A549 (cell line): Measurements from ENCODE around the gene ZNF580. TPM values are rescaled to one million over a fixed set of nuclear protein-coding genes. Genes with fewer than 3 reads are reported as not detected.

ENCODE experiments used
- ATAC-seq, 2 experiments: fragments of 200-7000 bp in 1 of 2; fragments of >200 bp in 1 of 2; cut with Nextera tagmentation in 1 of 2; cut with Tn5 transposase in 1 of 2; 3 replicates each; pipeline versions ENCODE4 v1.8.0 to v1.9.1; 2018 to 2020; ENCODE audit warnings: mild to moderate bottlenecking in 1 of 2, moderate library complexity in 1 of 2
- CTCF ChIA-PET: fragments of 300-600 bp; sonication (Branson Sonifier 250); formaldehyde crosslinking; extraction: SDS; loops from one replicate; lab custom pipeline; 2021; ENCODE audit warnings: antibody characterized with exemption, inconsistent platforms; lab: Yijun Ruan, JAX
- POLR2A ChIA-PET: fragments of 350-600 bp; formaldehyde crosslinking; extraction: SDS; loops from one replicate; lab custom pipeline; 2021; ENCODE audit warnings: antibody characterized with exemption, inconsistent platforms; lab: Yijun Ruan, JAX
- DNase-seq, 2 experiments: peaks; one replicate each; pipeline versions ENCODE4 v3.0.0 to v3.0.0-alpha.2; 2011 to 2016; ENCODE audit warnings: low read depth in 1 of 2, low spot score in 1 of 2
- FAIRE-seq: peaks from 2 replicates; lab custom pipeline; 2011; peaks lifted over from hg19 to GRCh38; lab: Jason Lieb, UNC
- H3K27ac ChIP-seq, 2 experiments: fragments of >200 bp; sonication (Bioruptor Twin); formaldehyde crosslinking; 3 replicates each; pipeline ENCODE4 v1.5.1; 2016 to 2017
- H3K4me1 ChIP-seq: fragments of >200 bp; sonication (Bioruptor Twin); formaldehyde crosslinking; 3 replicates; pipeline ENCODE4 v1.6.1; 2016
- H3K4me2 ChIP-seq: fragments of >200 bp; sonication (Bioruptor Twin); formaldehyde crosslinking; 3 replicates; pipeline ENCODE4 v1.6.1; 2016
- H3K4me3 ChIP-seq: fragments of >200 bp; sonication (Bioruptor Twin); formaldehyde crosslinking; 3 replicates; pipeline ENCODE4 v1.5.1; 2016
- H3K9me3 ChIP-seq: fragments of >200 bp; sonication (Bioruptor Twin); formaldehyde crosslinking; 3 replicates; pipeline ENCODE4 v1.6.1; 2016
- BHLHE40 ChIP-seq: IDR thresholded peaks from 2 replicates; pipeline ENCODE4 v1.6.1; 2012; ENCODE audit warnings: low read depth, low read length, inconsistent platforms
- CBX8 ChIP-seq: fragments of 200-600 bp; sonication (generic); IDR thresholded peaks from 2 replicates; pipeline ENCODE4 v1.6.1; 2016
- CEBPB ChIP-seq, 2 experiments: fragments of >200 bp in 1 of 2; sonication (Bioruptor Twin) in 1 of 2; formaldehyde crosslinking in 1 of 2; IDR thresholded peaks; 2 replicates each; pipeline ENCODE4 v1.6.1; 2012 to 2016
- HDAC2 ChIP-seq: fragments of 200-600 bp; sonication (generic); IDR thresholded peaks from 2 replicates; pipeline ENCODE4 v1.6.1; 2016
- HEYL ChIP-seq: fragments of 250-450 bp; sonication (Bioruptor Pico); IDR thresholded peaks from 2 replicates; pipeline ENCODE4 v1.8.0; 2021; ENCODE audit warnings: mild to moderate bottlenecking, moderate library complexity
- HOXA7 ChIP-seq: fragments of 250-450 bp; sonication (Bioruptor Pico); IDR thresholded peaks from 2 replicates; pipeline ENCODE4 v1.5.0; 2020; ENCODE audit warnings: mild to moderate bottlenecking, moderate library complexity
- HOXB13 ChIP-seq: fragments of 250-450 bp; sonication (Bioruptor Pico); IDR thresholded peaks from 2 replicates; pipeline ENCODE4 v1.5.0; 2020; ENCODE audit warnings: low read depth, mild to moderate bottlenecking, moderate library complexity
- HOXB5 ChIP-seq: fragments of 250-450 bp; sonication (Bioruptor Pico); IDR thresholded peaks from 2 replicates; pipeline ENCODE4 v1.5.0; 2020; ENCODE audit warnings: mild to moderate bottlenecking, moderate library complexity
- KDM1A ChIP-seq: fragments of 200-600 bp; sonication (generic); IDR thresholded peaks from 2 replicates; pipeline ENCODE4 v1.6.1; 2016; ENCODE audit warnings: low read depth, mild to moderate bottlenecking
- KDM5A ChIP-seq: fragments of 200-600 bp; sonication (generic); IDR thresholded peaks from 2 replicates; pipeline ENCODE4 v1.6.1; 2016; ENCODE audit warnings: antibody characterized with exemption, mild to moderate bottlenecking
- MAZ ChIP-seq: fragments of 150-350 bp; IDR thresholded peaks from 2 replicates; pipeline ENCODE4 v1.6.1; 2014; ENCODE audit warnings: antibody characterized with exemption, low read depth, low read length, borderline replicate concordance
- NFE2L2 ChIP-seq: fragments of 150-350 bp; conservative IDR thresholded peaks from 2 replicates; pipeline ENCODE4 v1.6.1; 2014; ENCODE audit warnings: low read length
- NR3C1 ChIP-seq: fragments of >200 bp; sonication (Bioruptor Twin); formaldehyde crosslinking; IDR thresholded peaks from 3 replicates; pipeline ENCODE4 v1.6.1; 2017
- POLR2A ChIP-seq: IDR thresholded peaks from 2 replicates; pipeline ENCODE4 v1.6.1; 2012; ENCODE audit warnings: mild to moderate bottlenecking, low read length
- POLR2AphosphoS2 ChIP-seq: conservative IDR thresholded peaks from 2 replicates; pipeline ENCODE4 v1.6.1; 2012; ENCODE audit warnings: low read length, improper control_type of control experiment, inconsistent platforms
- RAD21 ChIP-seq, 2 experiments: fragments of >200 bp in 1 of 2; sonication (Bioruptor Twin) in 1 of 2; formaldehyde crosslinking in 1 of 2; IDR thresholded peaks in 1 of 2; conservative IDR thresholded peaks in 1 of 2; 2 replicates in 1 of 2; 3 replicates in 1 of 2; pipeline ENCODE4 v1.6.1; 2012 to 2018; ENCODE audit warnings: inconsistent platforms in 1 of 2
- RARB ChIP-seq: fragments of 250-450 bp; sonication (Bioruptor Pico); IDR thresholded peaks from 2 replicates; pipeline ENCODE4 v1.8.0; 2021; ENCODE audit warnings: mild to moderate bottlenecking, moderate library complexity
- RCOR1 ChIP-seq: fragments of 150-350 bp; IDR thresholded peaks from 2 replicates; pipeline ENCODE4 v1.6.1; 2014; ENCODE audit warnings: antibody characterized with exemption, low read length, low read depth
- RNF2 ChIP-seq: fragments of 200-600 bp; sonication (generic); IDR thresholded peaks from 2 replicates; pipeline ENCODE4 v1.6.1; 2016; ENCODE audit warnings: low read depth, mild to moderate bottlenecking, antibody characterized with exemption, moderate library complexity, borderline replicate concordance
- SREBF2 ChIP-seq: fragments of 450-650 bp; IDR thresholded peaks from 2 replicates; pipeline ENCODE4 v1.6.1; 2014; ENCODE audit warnings: mild to moderate bottlenecking, moderate library complexity
- ZC3H11A ChIP-seq: fragments of 450-650 bp; IDR thresholded peaks from 2 replicates; pipeline ENCODE4 v1.6.1; 2014; ENCODE audit warnings: antibody characterized with exemption, mild to moderate bottlenecking
- ZNF302 ChIP-seq: fragments of 250-450 bp; sonication (Bioruptor Pico); IDR thresholded peaks from 2 replicates; pipeline ENCODE4 v1.9.0; 2021; ENCODE audit warnings: inconsistent platforms, mild to moderate bottlenecking, moderate library complexity
- ZSCAN20 ChIP-seq: fragments of 250-450 bp; sonication (Bioruptor Pico); IDR thresholded peaks from 2 replicates; pipeline ENCODE4 v1.8.0; 2022; ENCODE audit warnings: mild to moderate bottlenecking, moderate library complexity
- WGBS: methylation state at CpG from one replicate; pipeline ENCODE4 v1.1.6; 2017; ENCODE audit errors: missing lambda C conversion rate; 5-methylcytosine and 5-hydroxymethylcytosine counted together
- polyA plus RNA-seq, 4 experiments: library from polyadenylated mRNA; depleted of rRNA in 3 of 4; stranded (reverse); fragments of >200 nt; fragmentation: RNase III in 1 of 4; extraction: RNeasy Plus Mini Kit Qiagen cat#74134 plus additional on column Dnase treatment in 1 of 4; gene quantifications; 2 replicates in 3 of 4; 3 replicates in 1 of 4; pipeline ENCODE4 v1.2.3, GENCODE V29; 2011 to 2017
- TF ChIP-seq, protein P1 (sequence below): IDR thresholded peaks from 2 replicates; pipeline ENCODE4 v1.6.1; 2012; ENCODE audit warnings: low read depth, borderline replicate concordance
- TF ChIP-seq, protein P2 (sequence below): fragments of >200 bp; sonication (Bioruptor Twin); formaldehyde crosslinking; IDR thresholded peaks from 3 replicates; pipeline ENCODE4 v1.5.1; 2016
- TF ChIP-seq, protein P3 (sequence below): IDR thresholded peaks from 2 replicates; pipeline ENCODE4 v1.6.1; 2012
- TF ChIP-seq, protein P4 (sequence below): fragments of 250-450 bp; sonication (Bioruptor Pico); IDR thresholded peaks from 2 replicates; pipeline ENCODE4 v1.5.0; 2021; ENCODE audit warnings: mild to moderate bottlenecking, moderate library complexity, borderline replicate concordance

Gene ZNF580
- polyA plus RNA-seq, 2 of the 4 experiments (the other 2 are of a cell fraction) = 9.2 to 52.8 TPM

DNA sequence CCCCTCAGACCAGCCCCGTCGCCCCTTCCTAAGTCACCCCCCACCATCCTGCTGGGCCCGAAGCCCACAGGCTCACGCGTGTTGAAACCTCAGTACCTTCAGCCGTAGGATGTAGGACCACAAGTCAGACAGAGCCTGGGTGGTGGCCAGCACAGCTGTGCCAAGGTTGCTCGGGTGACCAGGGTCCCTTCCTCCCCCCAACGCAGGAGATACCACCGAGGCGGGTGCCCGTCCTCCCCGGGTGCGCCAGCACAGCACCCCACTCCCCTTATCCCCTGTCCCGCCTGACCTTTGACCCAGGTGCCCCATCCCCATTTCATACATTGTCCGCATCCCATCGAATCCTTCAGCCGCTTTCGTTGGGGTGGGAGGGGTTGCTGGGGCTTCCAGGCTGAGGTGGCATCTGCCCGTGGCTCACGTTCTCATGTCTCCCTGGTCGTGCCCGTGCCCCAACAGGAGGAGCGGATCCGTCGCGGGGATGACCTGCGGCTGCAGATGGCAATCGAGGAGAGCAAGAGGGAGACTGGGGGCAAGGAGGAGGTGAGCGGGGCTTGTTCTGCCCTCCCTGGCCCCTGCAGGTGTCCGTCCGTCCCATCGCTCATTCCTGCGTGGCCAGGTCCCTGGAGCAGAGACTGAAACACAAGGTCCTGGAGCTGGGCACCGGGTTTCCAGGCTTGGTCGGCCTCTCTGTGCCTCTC, 48.8 kb downstream of the ZNF580 start:
- TF ChIP-seq HEYL (CRISPR knock-in tag) (no peak), RAD21 (conservative IDR thresholded peaks at IDR 0.05 in 1 of 2, IDR thresholded peaks at IDR 0.05 in 1 of 2) (no peak), HOXA7 (no peak), KDM5A (no peak), HOXB5 (no peak), CEBPB (IDR thresholded peaks at IDR 0.05) (no peak), MAZ (no peak), POLR2AphosphoS2 (no peak), SREBF2 (no peak), ZNF302 (CRISPR knock-in tag) (no peak), POLR2A (no peak), ZSCAN20 (no peak), HDAC2 (no peak), RARB (CRISPR knock-in tag) (no peak), HOXB13 (CRISPR knock-in tag) (no peak)
- TF ChIP-seq, protein P1, sequence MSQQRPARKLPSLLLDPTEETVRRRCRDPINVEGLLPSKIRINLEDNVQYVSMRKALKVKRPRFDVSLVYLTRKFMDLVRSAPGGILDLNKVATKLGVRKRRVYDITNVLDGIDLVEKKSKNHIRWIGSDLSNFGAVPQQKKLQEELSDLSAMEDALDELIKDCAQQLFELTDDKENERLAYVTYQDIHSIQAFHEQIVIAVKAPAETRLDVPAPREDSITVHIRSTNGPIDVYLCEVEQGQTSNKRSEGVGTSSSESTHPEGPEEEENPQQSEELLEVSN = no peak
- TF ChIP-seq, protein P2, sequence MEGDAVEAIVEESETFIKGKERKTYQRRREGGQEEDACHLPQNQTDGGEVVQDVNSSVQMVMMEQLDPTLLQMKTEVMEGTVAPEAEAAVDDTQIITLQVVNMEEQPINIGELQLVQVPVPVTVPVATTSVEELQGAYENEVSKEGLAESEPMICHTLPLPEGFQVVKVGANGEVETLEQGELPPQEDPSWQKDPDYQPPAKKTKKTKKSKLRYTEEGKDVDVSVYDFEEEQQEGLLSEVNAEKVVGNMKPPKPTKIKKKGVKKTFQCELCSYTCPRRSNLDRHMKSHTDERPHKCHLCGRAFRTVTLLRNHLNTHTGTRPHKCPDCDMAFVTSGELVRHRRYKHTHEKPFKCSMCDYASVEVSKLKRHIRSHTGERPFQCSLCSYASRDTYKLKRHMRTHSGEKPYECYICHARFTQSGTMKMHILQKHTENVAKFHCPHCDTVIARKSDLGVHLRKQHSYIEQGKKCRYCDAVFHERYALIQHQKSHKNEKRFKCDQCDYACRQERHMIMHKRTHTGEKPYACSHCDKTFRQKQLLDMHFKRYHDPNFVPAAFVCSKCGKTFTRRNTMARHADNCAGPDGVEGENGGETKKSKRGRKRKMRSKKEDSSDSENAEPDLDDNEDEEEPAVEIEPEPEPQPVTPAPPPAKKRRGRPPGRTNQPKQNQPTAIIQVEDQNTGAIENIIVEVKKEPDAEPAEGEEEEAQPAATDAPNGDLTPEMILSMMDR = no peak
- TF ChIP-seq, all 56 proteins: peak for 0

DNA sequence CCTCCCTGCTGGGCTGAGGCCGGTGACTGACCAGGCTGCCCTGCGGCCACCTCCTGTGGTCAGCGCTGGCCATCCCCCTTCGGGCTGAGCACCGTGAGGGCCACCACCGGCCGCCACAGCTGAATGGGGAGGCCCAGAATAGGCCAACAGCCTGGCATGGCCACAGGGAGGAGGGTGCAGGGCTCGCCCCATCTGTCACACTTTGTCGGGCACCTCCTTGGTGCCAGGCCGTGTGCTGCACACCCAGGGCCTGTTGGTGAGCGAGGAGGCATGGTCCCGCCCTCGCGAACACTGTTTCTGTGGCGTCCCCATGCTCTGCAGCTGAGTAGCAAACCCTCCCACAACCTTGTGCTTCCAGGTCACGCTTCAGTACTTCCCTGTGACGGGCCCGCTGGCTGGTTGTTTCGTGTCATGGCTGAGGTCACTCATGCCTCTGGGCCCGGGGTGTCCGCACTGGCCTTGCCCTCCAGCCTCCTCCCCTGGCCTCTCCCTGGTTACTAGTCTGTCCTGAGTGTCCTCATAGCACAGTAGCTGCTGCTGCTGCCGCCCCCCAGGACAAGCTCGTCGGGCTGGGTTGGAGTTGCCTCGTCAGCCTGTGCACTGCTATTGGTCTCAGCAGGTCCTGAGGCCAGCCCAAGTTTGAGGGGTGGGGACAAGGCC, 49.4 kb downstream of the ZNF580 start:
- no peak overlapping the region for H3K4me3 ChIP-seq
- FAIRE-seq (no peak), DNase-seq (no peak), ATAC-seq (no peak; a peak in 1 of 6 replicates)
- no peaks in the 10 kb centered on the region for H3K9me3 ChIP-seq
- no peaks in the 10 kb centered on the region for H3K4me1 ChIP-seq
- H3K27ac ChIP-seq = no peak overlapping the region
- POLR2A ChIA-PET = no interaction called here
- H3K4me2 ChIP-seq = no peak overlapping the region
- 89% methylated on average over 18 of the region's 25 CpGs for WGBS
- no peak for TF ChIP-seq POLR2AphosphoS2
- TF ChIP-seq HOXB5 = no peak
- TF ChIP-seq SREBF2 = no peak
- no peak for TF ChIP-seq RCOR1
- TF ChIP-seq, protein P3, sequence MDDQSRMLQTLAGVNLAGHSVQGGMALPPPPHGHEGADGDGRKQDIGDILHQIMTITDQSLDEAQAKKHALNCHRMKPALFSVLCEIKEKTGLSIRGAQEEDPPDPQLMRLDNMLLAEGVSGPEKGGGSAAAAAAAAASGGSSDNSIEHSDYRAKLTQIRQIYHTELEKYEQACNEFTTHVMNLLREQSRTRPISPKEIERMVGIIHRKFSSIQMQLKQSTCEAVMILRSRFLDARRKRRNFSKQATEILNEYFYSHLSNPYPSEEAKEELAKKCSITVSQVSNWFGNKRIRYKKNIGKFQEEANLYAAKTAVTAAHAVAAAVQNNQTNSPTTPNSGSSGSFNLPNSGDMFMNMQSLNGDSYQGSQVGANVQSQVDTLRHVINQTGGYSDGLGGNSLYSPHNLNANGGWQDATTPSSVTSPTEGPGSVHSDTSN = no peak
- TF ChIP-seq RNF2 = no peak
- TF ChIP-seq ZC3H11A = no peak
- no peak for TF ChIP-seq NFE2L2
- TF ChIP-seq KDM1A = no peak
- TF ChIP-seq, protein P4, sequence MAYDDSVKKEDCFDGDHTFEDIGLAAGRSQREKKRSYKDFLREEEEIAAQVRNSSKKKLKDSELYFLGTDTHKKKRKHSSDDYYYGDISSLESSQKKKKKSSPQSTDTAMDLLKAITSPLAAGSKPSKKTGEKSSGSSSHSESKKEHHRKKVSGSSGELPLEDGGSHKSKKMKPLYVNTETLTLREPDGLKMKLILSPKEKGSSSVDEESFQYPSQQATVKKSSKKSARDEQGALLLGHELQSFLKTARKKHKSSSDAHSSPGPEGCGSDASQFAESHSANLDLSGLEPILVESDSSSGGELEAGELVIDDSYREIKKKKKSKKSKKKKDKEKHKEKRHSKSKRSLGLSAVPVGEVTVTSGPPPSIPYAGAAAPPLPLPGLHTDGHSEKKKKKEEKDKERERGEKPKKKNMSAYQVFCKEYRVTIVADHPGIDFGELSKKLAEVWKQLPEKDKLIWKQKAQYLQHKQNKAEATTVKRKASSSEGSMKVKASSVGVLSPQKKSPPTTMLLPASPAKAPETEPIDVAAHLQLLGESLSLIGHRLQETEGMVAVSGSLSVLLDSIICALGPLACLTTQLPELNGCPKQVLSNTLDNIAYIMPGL (CRISPR knock-in tag) = no peak
- TF ChIP-seq ZSCAN20 = no peak
- TF ChIP-seq NR3C1 = no peak
- TF ChIP-seq, protein P2 = no peak
- no peak for TF ChIP-seq CBX8
- no peak for TF ChIP-seq BHLHE40
- CTCF ChIA-PET = interaction anchor here (1.1 kb wide), 1 partner anchor 13 kb away, joined by 4 read pairs; no protein-coding TSS in a partner anchor

More for the DNA sequence above, 48.8 kb downstream of the ZNF580 start:
- FAIRE-seq (no peak), ATAC-seq (no peak), DNase-seq (no peak)
- no peak overlapping the region for H3K4me2 ChIP-seq
- no peaks in the 10 kb centered on the region for H3K9me3 ChIP-seq
- H3K4me3 ChIP-seq = no peak overlapping the region
- H3K27ac ChIP-seq = no peak overlapping the region
- POLR2A ChIA-PET = no interaction called here
- CTCF ChIA-PET = no interaction called here
- WGBS = 93% methylated on average over 33 of the region's 35 CpGs
- H3K4me1 ChIP-seq = no peaks in the 10 kb centered on the region
